Cardiac fibroblast (primary cell): ENCODE results near the gene PROX1.

Source experiments
- DNase-seq, 2 donors: peaks; one replicate each; pipeline versions ENCODE4 v3.0.0 to v3.0.0-alpha.2; 2010; ENCODE audit warnings: low read depth in 2 of 2
- H3K4me3 ChIP-seq, 2 donors: replicated peaks in 1 of 2; 1 replicate in 1 of 2; 2 replicates in 1 of 2; pipeline ENCODE4 v1.5.1; 2011; ENCODE audit warnings: low read depth in 2 of 2, low read length in 2 of 2, mild to moderate bottlenecking in 2 of 2, moderate library complexity in 1 of 2
- CTCF ChIP-seq: IDR thresholded peaks from one replicate; pipeline ENCODE4 v1.5.1; 2011; ENCODE audit warnings: low read depth, mild to moderate bottlenecking, low read length, inconsistent platforms

Gene PROX1

GRCh38 chr1:213984387-213985208, 3.2 kb upstream of the PROX1 start:
- TF ChIP-seq CTCF: no peak
- DNase-seq: no peak
- no peak overlapping the region for H3K4me3 ChIP-seq

GRCh38 chr1:213985209-213986019, 2.4 kb upstream of the PROX1 start:
- H3K4me3 ChIP-seq: no peak overlapping the region
- no peak for DNase-seq
- no peak for TF ChIP-seq CTCF

- H3K4me3 ChIP-seq: no peak overlapping the region
- no peak for DNase-seq
- no peak for TF ChIP-seq CTCF
Measured at GRCh38 chr1:213986020-213986924, 1.5 kb upstream of the PROX1 start.

- no peak for DNase-seq
- no peak for TF ChIP-seq CTCF
- H3K4me3 ChIP-seq: peak overlapping the region in 1 of 2 donors; percentile 61
Measured at GRCh38 chr1:213986925-213987250, 885 bp upstream of the PROX1 start.

- peak; percentile 79 to 91 for DNase-seq
- no peak for TF ChIP-seq CTCF
- H3K4me3 ChIP-seq: peak overlapping the region; percentile 60 to 61
Measured at GRCh38 chr1:213987422-213987926, 299 bp upstream of the PROX1 start.

- H3K4me3 ChIP-seq: peak overlapping the region; percentile 60 to 61
- TF ChIP-seq CTCF: no peak
- peak in 1 of 2 donors; percentile 33 for DNase-seq
Measured at GRCh38 chr1:213988507-213989001, 781 bp downstream of the PROX1 start.
